ENCODE results near the gene LIF.

The LIF gene

GRCh38 chr22:30262112-30262511 lies 15.6 kb upstream of the LIF start:
- DNase-seq = no peak

GRCh38 chr22:30261134-30261533 lies 14.6 kb upstream of the LIF start:
- DNase-seq = no peak

- DNase-seq = no peak
Observed at GRCh38 chr22:30260682-30261081, 14.1 kb upstream of the LIF start.

- DNase-seq = no peak
Observed at GRCh38 chr22:30260276-30260675, 13.7 kb upstream of the LIF start.

GRCh38 chr22:30254314-30254713 lies 7.8 kb upstream of the LIF start:
- no peak for DNase-seq

- DNase-seq = no peak
Observed at GRCh38 chr22:30253205-30253852, 6.8 kb upstream of the LIF start.

GRCh38 chr22:30252411-30253204 lies 6.0 kb upstream of the LIF start:
- no peak for DNase-seq

- DNase-seq = no peak
Observed at GRCh38 chr22:30251711-30252110, 5.2 kb upstream of the LIF start.

- peak; percentile 93 for DNase-seq
Observed at GRCh38 chr22:30250661-30251267, 4.2 kb upstream of the LIF start.

- no peak for DNase-seq
Observed at GRCh38 chr22:30250039-30250565, 3.5 kb upstream of the LIF start.

GRCh38 chr22:30249049-30250038 lies 2.8 kb upstream of the LIF start:
- DNase-seq = no peak

- no peak for DNase-seq
Observed at GRCh38 chr22:30248484-30248883, 1.9 kb upstream of the LIF start.

GRCh38 chr22:30247974-30248373 lies 1.4 kb upstream of the LIF start:
- no peak for DNase-seq

- no peak for DNase-seq
Observed at GRCh38 chr22:30247561-30247960, 1.0 kb upstream of the LIF start.

- no peak for DNase-seq
Observed at GRCh38 chr22:30246814-30247376, 336 bp upstream of the LIF start.

GRCh38 chr22:30245181-30245984 lies 1.2 kb downstream of the LIF start:
- DNase-seq = no peak

- no peak for DNase-seq
Observed at GRCh38 chr22:30244641-30245040, 1.9 kb downstream of the LIF start.

- DNase-seq = no peak
Observed at GRCh38 chr22:30244066-30244465, 2.5 kb downstream of the LIF start.

- no peak for DNase-seq
Observed at GRCh38 chr22:30243661-30244060, 2.9 kb downstream of the LIF start.

GRCh38 chr22:30241576-30242371 lies 4.8 kb downstream of the LIF start:
- no peak for DNase-seq
